Omental fat pad (tissue), 4 donors: ENCODE data around the gene CMC2. TPM values are rescaled to one million over a fixed set of nuclear protein-coding genes. Genes with fewer than 3 reads are reported as not detected.

Experiments used
- ATAC-seq: fragments of 150-250 bp; one replicate; pipeline ENCODE4 v1.9.1; 2016; ENCODE audit warnings: mild to moderate bottlenecking, moderate library complexity; ENCODE audit not compliant: low FRiP score
- DNase-seq: peaks from one replicate; pipeline ENCODE4 v3.0.0-alpha.2; 2019; ENCODE audit warnings: low spot score
- CTCF ChIP-seq, 3 donors: fragments of 450-650 bp; IDR thresholded peaks; one replicate each; pipeline ENCODE4 v1.5.1; 2016 to 2017; ENCODE audit warnings: antibody characterized with exemption in 3 of 3, mild to moderate bottlenecking in 3 of 3, moderate library complexity in 2 of 3
- total RNA-seq, 4 donors: library from RNA; depleted of rRNA; stranded (reverse); fragments of >200 nt; gene quantifications; one replicate each; pipeline ENCODE4 v1.1.0, GENCODE V29; 2016

CMC2 gene
- total RNA-seq, 4 donors from 2014 or later = 32.9 to 43.5 (median 34.0) TPM

GRCh38 chr16:80947708-80948625 lies 58.7 kb downstream of the CMC2 start:
- ATAC-seq = no peak
- DNase-seq = no peak
- no peak for TF ChIP-seq CTCF (IDR thresholded peaks at IDR 0.05)

DNA sequence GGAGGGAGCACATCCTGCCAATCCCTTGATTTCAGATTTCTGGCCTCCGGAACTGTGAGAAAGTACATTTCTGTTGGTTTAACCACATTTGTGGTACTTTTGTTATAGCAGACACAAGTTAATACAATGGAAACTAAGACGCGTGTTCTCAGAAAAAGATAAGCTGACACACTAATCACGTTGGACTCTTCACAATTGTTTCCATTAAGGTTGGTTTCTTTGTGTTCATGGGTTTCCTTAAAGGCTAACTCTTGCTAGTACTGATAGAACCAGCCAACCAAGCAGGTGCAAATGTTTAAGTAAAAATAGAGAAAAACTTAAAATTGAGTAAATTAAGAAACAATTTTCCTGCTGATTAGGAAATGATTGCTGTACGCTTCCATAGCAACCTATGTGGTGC lies 59.4 kb downstream of the CMC2 start:
- no peak for TF ChIP-seq CTCF (IDR thresholded peaks at IDR 0.05)
- DNase-seq (no peak), ATAC-seq (no peak)

DNA sequence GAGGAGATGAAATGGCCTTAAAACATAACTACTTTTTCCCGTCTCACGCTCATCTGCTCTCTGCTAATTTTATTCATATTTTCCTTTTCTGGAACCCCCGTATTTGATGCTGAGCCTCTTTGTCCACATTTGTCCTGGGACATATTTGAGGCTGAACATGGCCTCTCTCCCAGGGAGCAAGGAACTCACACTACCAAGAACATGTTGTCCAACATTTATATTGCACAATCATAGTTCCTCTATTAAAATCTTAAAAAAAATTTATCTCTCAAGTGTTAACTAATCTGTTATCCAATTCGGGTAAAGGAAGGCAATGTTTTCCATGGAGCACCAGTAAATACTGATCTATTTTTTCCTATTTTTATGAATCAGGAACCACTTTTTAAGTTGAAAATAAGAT lies 60.2 kb downstream of the CMC2 start:
- DNase-seq (no peak), ATAC-seq (no peak)
- TF ChIP-seq CTCF (IDR thresholded peaks at IDR 0.05) = no peak

DNA sequence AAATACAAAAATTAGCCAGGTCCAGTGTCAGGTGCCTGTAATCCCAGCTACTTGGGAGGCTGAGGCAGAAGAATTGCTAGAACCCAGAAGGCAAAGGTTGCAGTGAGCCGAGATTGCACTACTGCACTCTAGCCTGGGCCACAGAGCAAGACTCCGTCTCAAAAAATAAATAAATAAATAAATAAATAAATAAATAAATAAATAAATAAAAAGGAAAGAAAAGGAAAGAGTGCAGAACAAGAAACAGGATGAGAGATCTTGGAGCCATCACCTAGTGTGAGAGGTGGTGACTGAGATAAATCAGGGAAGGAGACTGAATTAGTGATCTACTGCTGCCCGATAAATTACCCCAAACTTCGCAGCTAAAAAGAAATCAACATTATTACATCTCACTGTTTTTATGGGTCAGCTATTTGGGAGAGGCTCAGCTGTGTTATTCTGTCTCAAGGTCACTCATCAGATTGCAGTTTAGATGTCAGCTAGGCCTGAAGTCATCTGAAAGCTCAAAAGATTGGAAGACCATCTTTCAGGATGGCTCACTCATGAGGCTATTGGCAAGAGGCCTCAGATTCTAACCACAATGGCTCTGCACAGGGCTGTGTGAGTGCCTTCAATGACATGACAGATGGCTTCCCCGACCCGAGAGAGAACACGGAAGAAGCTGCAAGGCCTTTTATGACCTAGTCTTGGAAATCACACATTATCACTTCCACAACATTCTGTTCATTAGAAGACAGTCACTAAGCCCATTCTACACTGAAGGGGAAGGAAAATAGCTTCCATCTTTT lies 66.4 kb downstream of the CMC2 start:
- ATAC-seq (no peak), DNase-seq (no peak)
- no peak for TF ChIP-seq CTCF (IDR thresholded peaks at IDR 0.05)

GRCh38 chr16:80938879-80939260 lies 67.8 kb downstream of the CMC2 start:
- no peak for ATAC-seq
- DNase-seq = no peak
- no peak for TF ChIP-seq CTCF (IDR thresholded peaks at IDR 0.05)

DNA sequence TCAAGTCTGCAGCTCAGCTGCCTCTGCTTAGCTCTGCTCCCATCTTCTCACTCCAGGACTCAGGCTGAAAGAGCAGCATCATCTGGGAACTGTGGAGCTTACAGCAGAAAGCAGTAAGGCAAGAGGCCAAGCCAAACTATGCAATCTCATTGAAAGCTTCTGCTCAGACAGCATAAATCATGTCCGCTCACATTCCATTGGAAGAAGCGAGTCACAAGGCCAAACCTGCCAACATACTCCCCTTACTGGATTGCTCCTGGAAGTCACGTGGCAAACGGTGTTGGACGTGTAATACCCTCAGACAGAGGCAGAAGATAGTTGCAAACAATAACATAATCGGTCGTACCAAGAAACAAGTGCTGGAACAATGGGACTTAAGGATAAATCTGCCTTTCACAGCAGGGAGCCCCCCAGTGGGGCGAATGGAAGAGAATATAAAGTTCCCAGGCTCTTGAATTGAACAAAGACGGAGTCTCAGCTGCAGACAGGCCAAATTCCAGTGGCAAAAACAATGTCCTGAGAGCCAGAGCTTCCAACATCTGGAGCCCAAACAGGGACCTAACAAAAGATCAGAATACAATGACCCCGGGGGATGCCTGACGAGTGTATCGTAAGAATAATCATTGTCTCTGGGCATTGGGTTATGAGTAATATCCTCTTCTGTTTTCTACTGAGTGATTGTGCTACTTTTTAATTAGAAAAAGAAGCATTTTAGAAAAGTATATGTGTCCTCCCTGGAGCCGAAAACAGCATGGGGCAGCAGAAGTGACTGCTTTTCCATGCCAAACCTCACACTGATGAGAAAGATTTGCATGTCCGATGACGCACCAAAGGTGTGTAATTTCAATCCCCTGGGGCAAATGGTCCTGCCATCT lies 68.4 kb downstream of the CMC2 start:
- ATAC-seq (peak; percentile 83), DNase-seq (no peak)

More for the DNA sequence above, 68.4 kb downstream of the CMC2 start:
- TF ChIP-seq CTCF (IDR thresholded peaks at IDR 0.05) = no peak
